Activated CD8-positive, alpha-beta memory T cell treated with anti-CD3 and anti-CD28 coated beads, Interleukin-2, amount 50 U/mL, for 24 hours (primary cell): Measurements from ENCODE around the gene KRT81.
"Not testable (repeated sequence)": the region's sequence is repeated elsewhere in the genome, so short reads cannot be mapped to it uniquely, and the experiment has no call there.

ENCODE experiments used
- DNase-seq: peaks from one replicate; pipeline ENCODE4 v3.0.0-alpha.2; 2020; ENCODE audit errors: extremely low read depth

Gene KRT81

GRCh38 chr12:52296572-52297215 lies 5.4 kb upstream of the KRT81 start:
- no peak for DNase-seq

- no peak for DNase-seq
These were observed 4.3 kb upstream of the KRT81 start for GRCh38 chr12:52295663-52296062.

GRCh38 chr12:52294803-52295202 lies 3.5 kb upstream of the KRT81 start:
- DNase-seq, result no peak

GRCh38 chr12:52293926-52294325 lies 2.6 kb upstream of the KRT81 start:
- DNase-seq, result no peak

GRCh38 chr12:52290483-52291134 lies 725 bp downstream of the KRT81 start:
- not testable (repeated sequence) for DNase-seq

GRCh38 chr12:52287816-52288805 lies 3.2 kb downstream of the KRT81 start:
- not testable (repeated sequence) for DNase-seq

GRCh38 chr12:52286857-52287785 lies 4.2 kb downstream of the KRT81 start:
- not testable (repeated sequence) for DNase-seq

GRCh38 chr12:52285851-52286530 lies 5.3 kb downstream of the KRT81 start:
- DNase-seq, result no peak

- DNase-seq, result no peak
These were observed 6.1 kb downstream of the KRT81 start for GRCh38 chr12:52285172-52285745.

- DNase-seq, result no peak
These were observed 6.7 kb downstream of the KRT81 start for GRCh38 chr12:52284562-52285171.

- no peak for DNase-seq
These were observed 10.4 kb downstream of the KRT81 start for GRCh38 chr12:52280796-52281560.

- no peak for DNase-seq
These were observed 11.0 kb downstream of the KRT81 start for GRCh38 chr12:52280319-52280795.

- DNase-seq, result no peak
These were observed 11.7 kb downstream of the KRT81 start for GRCh38 chr12:52279422-52280318.

GRCh38 chr12:52278575-52279421 lies 12.5 kb downstream of the KRT81 start:
- DNase-seq, result peak; percentile 18

GRCh38 chr12:52277486-52278245 lies 13.7 kb downstream of the KRT81 start:
- DNase-seq, result no peak

GRCh38 chr12:52275686-52276085 lies 15.6 kb downstream of the KRT81 start:
- DNase-seq, result no peak
